ENCODE results near the gene RPL13A. TPM values are rescaled to one million over a fixed set of nuclear protein-coding genes. Genes with fewer than 3 reads are reported as not detected.
A peak's percentile ranks its signal among the peaks of the same experiment; 100 is the strongest.

The RPL13A gene
- total and polyA plus RNA-seq, 9 of the 15 experiments (the other 6 are each of a cell fraction or from before 2014, with no cell fraction given), result 1,744 to 5,482 (median 2,949) TPM

DNA sequence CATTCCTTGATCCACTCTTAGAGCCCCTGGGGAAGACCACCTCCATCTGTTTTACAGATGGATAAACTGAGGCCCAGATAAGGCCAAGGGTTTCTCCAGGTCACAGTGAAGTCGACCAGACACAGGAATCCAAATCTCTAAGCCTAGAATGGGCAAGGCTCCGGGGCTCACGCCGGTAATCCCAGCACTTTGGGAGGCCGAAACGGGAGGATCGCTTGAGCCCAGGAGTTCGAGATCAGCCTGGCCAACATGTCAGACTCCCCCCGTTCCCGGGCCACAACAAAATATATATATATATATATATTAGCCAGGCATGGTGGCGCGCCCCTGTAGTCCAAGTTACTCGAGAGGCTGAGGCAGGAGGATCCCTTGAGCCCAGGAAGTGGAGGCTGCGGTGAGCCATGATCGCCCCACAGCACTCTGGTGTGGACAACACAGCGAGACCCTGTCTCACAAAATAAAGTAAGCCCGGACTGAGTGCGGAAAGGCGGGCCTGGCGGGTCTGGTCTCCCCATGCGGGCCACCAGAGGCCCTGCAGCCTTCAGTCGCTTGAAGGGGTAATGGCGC, 615 bp upstream of the RPL13A start (continued):
- TF ChIP-seq, protein P1, sequence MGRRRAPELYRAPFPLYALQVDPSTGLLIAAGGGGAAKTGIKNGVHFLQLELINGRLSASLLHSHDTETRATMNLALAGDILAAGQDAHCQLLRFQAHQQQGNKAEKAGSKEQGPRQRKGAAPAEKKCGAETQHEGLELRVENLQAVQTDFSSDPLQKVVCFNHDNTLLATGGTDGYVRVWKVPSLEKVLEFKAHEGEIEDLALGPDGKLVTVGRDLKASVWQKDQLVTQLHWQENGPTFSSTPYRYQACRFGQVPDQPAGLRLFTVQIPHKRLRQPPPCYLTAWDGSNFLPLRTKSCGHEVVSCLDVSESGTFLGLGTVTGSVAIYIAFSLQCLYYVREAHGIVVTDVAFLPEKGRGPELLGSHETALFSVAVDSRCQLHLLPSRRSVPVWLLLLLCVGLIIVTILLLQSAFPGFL (CRISPR knock-in tag; IDR thresholded peaks at IDR 0.05), result no peak
- no peak for TF ChIP-seq ZC3H8 (IDR thresholded peaks at IDR 0.05)
- no peak for TF ChIP-seq ZBED1 (IDR thresholded peaks at IDR 0.05)
- TF ChIP-seq, protein P2, sequence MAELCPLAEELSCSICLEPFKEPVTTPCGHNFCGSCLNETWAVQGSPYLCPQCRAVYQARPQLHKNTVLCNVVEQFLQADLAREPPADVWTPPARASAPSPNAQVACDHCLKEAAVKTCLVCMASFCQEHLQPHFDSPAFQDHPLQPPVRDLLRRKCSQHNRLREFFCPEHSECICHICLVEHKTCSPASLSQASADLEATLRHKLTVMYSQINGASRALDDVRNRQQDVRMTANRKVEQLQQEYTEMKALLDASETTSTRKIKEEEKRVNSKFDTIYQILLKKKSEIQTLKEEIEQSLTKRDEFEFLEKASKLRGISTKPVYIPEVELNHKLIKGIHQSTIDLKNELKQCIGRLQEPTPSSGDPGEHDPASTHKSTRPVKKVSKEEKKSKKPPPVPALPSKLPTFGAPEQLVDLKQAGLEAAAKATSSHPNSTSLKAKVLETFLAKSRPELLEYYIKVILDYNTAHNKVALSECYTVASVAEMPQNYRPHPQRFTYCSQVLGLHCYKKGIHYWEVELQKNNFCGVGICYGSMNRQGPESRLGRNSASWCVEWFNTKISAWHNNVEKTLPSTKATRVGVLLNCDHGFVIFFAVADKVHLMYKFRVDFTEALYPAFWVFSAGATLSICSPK (IDR thresholded peaks at IDR 0.05; ENCODE audit: borderline replicate concordance), result no peak
- no peak for TF ChIP-seq SIX5 (IDR thresholded peaks at IDR 0.05; ENCODE audit: borderline replicate concordance in 1 of 2, insufficient read depth in 1 of 2, low read depth in 1 of 2, low read length in 2 of 2)
- TF ChIP-seq TOE1 (IDR thresholded peaks at IDR 0.05; ENCODE audit: borderline replicate concordance), result no peak
- no peak for TF ChIP-seq TOE1 (CRISPR knock-in tag; IDR thresholded peaks at IDR 0.05; ENCODE audit: borderline replicate concordance, low read depth)
- 0 out of 2 replicates have a peak, but pooled peaks have one; percentile 56 for TF ChIP-seq THRAP3 (IDR thresholded peaks at IDR 0.05; ENCODE audit: borderline replicate concordance)
- no peak for TF ChIP-seq ZNF354B (CRISPR knock-in tag; IDR thresholded peaks at IDR 0.05)
- TF ChIP-seq ZBTB8A (IDR thresholded peaks at IDR 0.05; ENCODE audit: partially characterized antibody), result no peak
- no peak for TF ChIP-seq NUFIP1 (IDR thresholded peaks at IDR 0.05; ENCODE audit: partially characterized antibody)
- TF ChIP-seq, protein P3, sequence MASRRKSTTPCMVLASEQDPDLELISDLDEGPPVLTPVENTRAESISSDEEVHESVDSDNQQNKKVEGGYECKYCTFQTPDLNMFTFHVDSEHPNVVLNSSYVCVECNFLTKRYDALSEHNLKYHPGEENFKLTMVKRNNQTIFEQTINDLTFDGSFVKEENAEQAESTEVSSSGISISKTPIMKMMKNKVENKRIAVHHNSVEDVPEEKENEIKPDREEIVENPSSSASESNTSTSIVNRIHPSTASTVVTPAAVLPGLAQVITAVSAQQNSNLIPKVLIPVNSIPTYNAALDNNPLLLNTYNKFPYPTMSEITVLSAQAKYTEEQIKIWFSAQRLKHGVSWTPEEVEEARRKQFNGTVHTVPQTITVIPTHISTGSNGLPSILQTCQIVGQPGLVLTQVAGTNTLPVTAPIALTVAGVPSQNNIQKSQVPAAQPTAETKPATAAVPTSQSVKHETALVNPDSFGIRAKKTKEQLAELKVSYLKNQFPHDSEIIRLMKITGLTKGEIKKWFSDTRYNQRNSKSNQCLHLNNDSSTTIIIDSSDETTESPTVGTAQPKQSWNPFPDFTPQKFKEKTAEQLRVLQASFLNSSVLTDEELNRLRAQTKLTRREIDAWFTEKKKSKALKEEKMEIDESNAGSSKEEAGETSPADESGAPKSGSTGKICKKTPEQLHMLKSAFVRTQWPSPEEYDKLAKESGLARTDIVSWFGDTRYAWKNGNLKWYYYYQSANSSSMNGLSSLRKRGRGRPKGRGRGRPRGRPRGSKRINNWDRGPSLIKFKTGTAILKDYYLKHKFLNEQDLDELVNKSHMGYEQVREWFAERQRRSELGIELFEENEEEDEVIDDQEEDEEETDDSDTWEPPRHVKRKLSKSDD (conservative IDR thresholded peaks at IDR 0.05; ENCODE audit: low read length), result peak; percentile 80
- TF ChIP-seq SRSF9 (IDR thresholded peaks at IDR 0.05; ENCODE audit: borderline replicate concordance, low read depth, low read length), result no peak
- TF ChIP-seq ZC3H11A (IDR thresholded peaks at IDR 0.05; ENCODE audit: low read depth, low read length), result no peak
- TF ChIP-seq MTA1 (IDR thresholded peaks at IDR 0.05; ENCODE audit: borderline replicate concordance), result no peak
- TF ChIP-seq, protein P4, sequence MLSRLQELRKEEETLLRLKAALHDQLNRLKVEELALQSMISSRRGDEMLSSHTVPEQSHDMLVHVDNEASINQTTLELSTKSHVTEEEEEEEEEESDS (CRISPR knock-in tag; IDR thresholded peaks at IDR 0.05), result no peak
- TF ChIP-seq MTA3 (IDR thresholded peaks at IDR 0.05; ENCODE audit: borderline replicate concordance), result no peak
